Measurements from ENCODE around the gene C5orf52.
"Not testable (repeated sequence)": the region's sequence is repeated elsewhere in the genome, so short reads cannot be mapped to it uniquely, and the experiment has no call there.

Gene C5orf52

DNA sequence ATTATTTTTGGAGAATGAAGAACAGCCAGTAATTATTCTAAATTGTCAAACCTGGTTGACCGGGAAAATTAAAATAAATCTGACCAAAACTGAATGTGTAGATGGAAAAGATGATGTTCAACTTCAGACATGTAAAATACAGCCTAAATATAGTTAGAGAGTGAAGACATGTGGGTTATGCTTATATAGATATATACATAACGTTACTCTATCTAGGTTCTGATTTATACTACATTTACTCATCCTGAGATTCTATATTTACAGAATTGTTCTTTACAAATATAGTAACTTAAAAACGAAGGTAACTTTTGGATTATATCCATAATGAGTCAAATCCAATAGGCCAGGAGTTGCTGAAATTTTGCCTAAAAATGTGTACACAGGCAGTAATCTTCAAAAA, 39.1 kb downstream of the C5orf52 start:
- TF ChIP-seq, protein P1, sequence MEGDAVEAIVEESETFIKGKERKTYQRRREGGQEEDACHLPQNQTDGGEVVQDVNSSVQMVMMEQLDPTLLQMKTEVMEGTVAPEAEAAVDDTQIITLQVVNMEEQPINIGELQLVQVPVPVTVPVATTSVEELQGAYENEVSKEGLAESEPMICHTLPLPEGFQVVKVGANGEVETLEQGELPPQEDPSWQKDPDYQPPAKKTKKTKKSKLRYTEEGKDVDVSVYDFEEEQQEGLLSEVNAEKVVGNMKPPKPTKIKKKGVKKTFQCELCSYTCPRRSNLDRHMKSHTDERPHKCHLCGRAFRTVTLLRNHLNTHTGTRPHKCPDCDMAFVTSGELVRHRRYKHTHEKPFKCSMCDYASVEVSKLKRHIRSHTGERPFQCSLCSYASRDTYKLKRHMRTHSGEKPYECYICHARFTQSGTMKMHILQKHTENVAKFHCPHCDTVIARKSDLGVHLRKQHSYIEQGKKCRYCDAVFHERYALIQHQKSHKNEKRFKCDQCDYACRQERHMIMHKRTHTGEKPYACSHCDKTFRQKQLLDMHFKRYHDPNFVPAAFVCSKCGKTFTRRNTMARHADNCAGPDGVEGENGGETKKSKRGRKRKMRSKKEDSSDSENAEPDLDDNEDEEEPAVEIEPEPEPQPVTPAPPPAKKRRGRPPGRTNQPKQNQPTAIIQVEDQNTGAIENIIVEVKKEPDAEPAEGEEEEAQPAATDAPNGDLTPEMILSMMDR (IDR thresholded peaks at IDR 0.05; ENCODE audit: low read depth, low read length), result no peak
- no peak overlapping the region for H3K4me3 ChIP-seq (replicated peaks in 1 of 2; ENCODE audit: low read depth in 2 of 2, low read length in 2 of 2)
- DNase-seq (ENCODE audit: low read depth in 2 of 2), result no peak

DNA sequence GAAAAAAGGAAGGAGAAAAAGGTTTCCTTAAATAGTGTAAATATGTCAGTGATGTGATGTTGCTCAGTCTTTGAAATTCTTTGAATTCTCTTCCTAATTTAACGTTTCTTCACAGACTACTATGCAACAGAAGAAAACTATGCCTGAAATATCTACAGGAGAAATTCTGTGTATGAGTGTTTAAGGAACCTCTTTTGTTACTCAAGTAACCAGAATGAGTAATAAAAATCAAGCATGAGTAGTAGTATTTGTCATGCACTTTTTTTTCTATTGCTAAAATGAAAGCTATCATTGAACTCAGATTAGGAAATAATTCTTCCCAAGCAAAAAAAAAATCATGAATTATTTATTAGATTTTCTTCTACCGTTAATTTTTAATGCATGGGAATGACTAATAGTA, 39.5 kb downstream of the C5orf52 start:
- H3K4me3 ChIP-seq (replicated peaks in 1 of 2; ENCODE audit: low read depth in 2 of 2, low read length in 2 of 2), result no peak overlapping the region
- peak; percentile 51 to 87 for DNase-seq (ENCODE audit: low read depth in 2 of 2)
- TF ChIP-seq, protein P1 (IDR thresholded peaks at IDR 0.05; ENCODE audit: low read depth, low read length), result no peak

DNA sequence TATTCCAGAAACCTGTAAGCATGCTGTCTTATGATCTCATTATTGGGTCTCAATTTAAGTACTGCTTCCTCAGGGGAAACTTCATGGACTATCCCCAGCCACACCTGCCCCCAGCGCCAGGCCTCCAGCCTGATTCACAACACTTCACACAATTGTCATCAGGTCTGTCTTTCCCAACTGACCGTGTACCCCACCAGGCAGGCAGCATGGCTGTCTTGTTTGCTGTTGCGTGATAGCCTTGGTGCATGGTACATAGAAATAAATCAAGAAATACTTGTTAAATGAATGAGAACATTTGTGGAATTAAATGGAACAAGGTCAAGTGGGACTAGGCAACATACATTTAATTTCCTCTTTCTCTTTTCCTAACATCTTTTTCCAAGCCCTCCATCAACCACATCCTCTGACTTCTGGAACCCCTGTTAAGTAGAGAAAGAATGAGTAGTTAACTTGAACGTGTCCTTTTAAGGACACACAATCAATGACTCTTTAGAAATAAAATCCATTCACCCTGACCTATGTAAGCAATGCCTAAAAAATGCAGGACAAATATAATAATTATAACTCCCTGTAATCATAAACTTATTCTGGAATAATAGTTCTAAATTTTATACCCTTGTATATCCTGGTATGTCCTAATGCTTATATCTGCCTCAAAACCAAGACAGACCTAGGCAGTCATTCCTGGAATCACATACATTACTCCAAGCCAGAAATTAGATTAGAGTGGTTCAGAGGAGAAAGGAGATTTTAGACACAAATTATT, 42.7 kb downstream of the C5orf52 start:
- no peak overlapping the region for H3K4me3 ChIP-seq (replicated peaks in 1 of 2; ENCODE audit: low read depth in 2 of 2, low read length in 2 of 2)
- TF ChIP-seq, protein P1 (IDR thresholded peaks at IDR 0.05; ENCODE audit: low read depth, low read length), result no peak
- DNase-seq (ENCODE audit: low read depth in 2 of 2), result no peak

DNA sequence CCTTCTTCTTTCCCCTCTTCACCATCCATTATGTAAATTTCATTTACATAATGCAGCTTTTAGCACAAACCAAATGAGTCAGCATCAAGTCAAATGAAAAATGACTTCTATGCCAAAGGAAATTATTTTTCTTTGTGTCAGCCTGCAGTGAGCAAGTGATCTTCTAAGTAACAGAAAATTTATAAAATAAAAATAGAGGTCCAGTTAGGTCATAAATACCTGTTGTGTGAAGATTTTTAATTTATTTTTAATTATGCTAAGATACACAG, 43.2 kb downstream of the C5orf52 start:
- TF ChIP-seq, protein P1 (IDR thresholded peaks at IDR 0.05; ENCODE audit: low read depth, low read length), result no peak
- no peak overlapping the region for H3K4me3 ChIP-seq (replicated peaks in 1 of 2; ENCODE audit: low read depth in 2 of 2, low read length in 2 of 2)
- no peak for DNase-seq (ENCODE audit: low read depth in 2 of 2)

DNA sequence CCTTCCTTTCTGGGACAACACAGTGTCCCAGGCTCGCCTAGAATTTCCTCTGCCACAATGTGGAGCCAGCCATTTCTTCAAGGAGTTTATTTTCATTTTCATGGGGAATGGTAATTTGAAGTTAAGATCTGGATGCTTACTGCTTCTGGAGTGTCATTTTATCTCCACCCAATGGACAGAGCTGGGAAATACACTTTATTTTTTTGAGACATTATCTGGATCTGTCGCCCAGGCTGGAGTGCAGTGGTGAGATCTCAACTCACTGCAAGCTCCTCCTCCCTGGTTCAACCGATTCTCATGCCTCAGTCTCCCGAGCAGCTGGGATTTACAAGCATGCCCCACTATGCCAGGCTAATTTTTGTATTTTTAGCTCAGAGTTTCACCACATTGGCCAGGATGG, 47.2 kb downstream of the C5orf52 start:
- TF ChIP-seq, protein P1 (IDR thresholded peaks at IDR 0.05; ENCODE audit: low read depth, low read length), result peak; percentile 60
- peak; percentile 83 to 85 for DNase-seq (ENCODE audit: low read depth in 2 of 2)
- H3K4me3 ChIP-seq (replicated peaks in 1 of 2; ENCODE audit: low read depth in 2 of 2, low read length in 2 of 2), result no peak overlapping the region

DNA sequence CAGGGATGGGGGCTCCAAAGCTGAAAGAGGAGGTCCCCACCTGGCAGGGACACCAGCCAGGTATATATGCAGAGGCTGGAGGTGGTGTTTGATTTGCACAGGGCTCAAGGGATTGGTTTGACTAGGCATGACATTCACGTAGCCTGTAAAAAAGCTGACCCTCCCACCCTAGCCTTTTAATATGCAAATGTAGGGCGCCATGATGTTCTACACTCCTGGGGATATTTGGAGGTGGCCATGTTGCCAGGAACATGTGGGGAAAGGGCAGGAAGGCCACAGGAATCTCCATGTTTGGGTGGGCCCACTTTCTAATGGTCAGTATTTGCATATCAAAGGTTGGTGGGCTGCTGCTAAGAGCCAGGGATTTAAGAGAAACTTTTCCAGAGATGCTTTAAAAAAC, 47.9 kb downstream of the C5orf52 start:
- no peak for DNase-seq (ENCODE audit: low read depth in 2 of 2)
- H3K4me3 ChIP-seq (replicated peaks in 1 of 2; ENCODE audit: low read depth in 2 of 2, low read length in 2 of 2), result no peak overlapping the region
- TF ChIP-seq, protein P1 (IDR thresholded peaks at IDR 0.05; ENCODE audit: low read depth, low read length), result no peak

DNA sequence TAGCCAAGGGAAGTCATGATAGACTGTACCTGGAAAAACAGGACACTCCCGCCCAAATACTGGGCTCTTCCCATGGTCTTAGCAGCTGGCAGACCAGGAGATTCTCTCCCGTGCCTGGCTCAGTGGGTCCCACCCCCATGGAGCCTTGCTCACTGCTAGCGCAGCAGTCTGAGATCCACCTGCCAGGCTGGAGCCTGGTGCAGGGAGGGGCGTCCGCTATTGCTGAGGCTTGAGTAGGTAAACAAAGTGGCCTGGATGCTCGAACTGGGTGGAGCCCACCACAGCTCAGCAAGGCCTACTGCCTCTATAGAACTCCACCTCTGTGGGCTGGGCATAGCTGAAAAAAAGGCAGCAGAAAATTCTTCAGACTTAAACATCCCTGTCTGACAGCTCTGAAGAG, 49.8 kb downstream of the C5orf52 start:
- no peak for DNase-seq (ENCODE audit: low read depth in 2 of 2)
- TF ChIP-seq, protein P1 (IDR thresholded peaks at IDR 0.05; ENCODE audit: low read depth, low read length), result no peak
- no peak overlapping the region for H3K4me3 ChIP-seq (replicated peaks in 1 of 2; ENCODE audit: low read depth in 2 of 2, low read length in 2 of 2)

DNA sequence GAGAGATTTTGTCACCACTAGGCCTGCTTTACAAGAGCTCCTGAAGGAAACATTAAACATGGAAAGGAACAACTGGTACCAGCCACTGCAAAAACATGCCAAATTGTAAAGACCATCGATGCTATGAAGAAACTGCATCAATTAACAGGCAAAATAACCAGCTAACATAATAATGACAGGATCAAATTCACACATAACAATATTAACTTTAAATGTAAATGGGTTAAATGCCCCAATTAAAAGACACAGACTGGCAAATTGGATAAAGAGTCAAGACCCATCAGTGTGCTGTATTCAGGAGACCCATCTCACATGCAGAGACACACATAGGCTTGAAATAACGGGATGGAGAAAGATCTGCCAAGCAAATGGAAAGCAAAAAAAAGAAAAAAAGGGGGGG, 51.6 kb downstream of the C5orf52 start:
- DNase-seq (ENCODE audit: low read depth in 2 of 2); H3K4me3 ChIP-seq (replicated peaks in 1 of 2; ENCODE audit: low read depth in 2 of 2, low read length in 2 of 2): not testable (repeated sequence)

DNA sequence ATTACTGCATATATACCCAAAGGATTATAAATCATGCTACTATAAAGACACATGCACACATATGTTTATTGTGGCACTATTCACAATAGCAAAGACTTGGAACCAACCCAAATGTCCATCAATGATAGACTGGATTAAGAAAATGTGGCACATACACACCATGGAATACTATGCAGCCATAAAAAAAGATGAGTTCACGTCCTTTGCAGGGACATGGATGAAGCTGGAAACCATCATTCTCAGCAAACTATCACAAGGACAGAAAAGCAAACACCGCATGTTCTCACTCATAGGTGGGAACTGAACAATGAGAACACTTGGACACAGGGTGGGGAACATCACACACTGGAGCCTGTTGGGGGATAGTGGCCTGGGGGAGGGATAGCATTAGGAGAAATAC, 55.3 kb downstream of the C5orf52 start:
- DNase-seq (ENCODE audit: low read depth in 2 of 2); H3K4me3 ChIP-seq (replicated peaks in 1 of 2; ENCODE audit: low read depth in 2 of 2, low read length in 2 of 2): not testable (repeated sequence)

DNA sequence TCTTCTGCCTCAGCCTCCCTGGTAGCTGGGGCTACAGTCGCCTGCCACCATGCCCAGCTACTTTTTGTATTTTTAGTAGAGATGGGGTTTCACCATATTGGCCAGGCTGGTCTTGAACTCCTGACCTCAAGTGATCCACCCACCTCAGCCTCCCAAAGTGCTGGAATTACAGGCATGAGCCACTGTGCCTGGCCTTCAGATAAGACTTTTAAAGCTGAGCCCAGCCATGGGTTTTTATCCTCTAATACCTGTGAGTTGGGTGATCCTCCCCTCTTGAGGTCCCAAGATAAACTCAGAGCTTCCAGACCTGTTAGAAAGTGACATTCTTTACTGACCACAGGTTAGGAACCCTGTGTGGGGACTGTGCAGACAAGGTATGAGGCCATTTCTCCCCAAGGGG, 56.5 kb downstream of the C5orf52 start:
- not testable (repeated sequence) for H3K4me3 ChIP-seq (replicated peaks in 1 of 2; ENCODE audit: low read depth in 2 of 2, low read length in 2 of 2); DNase-seq (ENCODE audit: low read depth in 2 of 2)
